GM12874 (cell line): ENCODE data around the gene BMP7.

Experiments
- TF ChIP-seq, protein P1 (sequence below): IDR thresholded peaks from 2 replicates; pipeline ENCODE4 v1.5.1; 2011; ENCODE audit warnings: low read depth, mild to moderate bottlenecking, control low read depth, low read length, moderate library complexity; ENCODE audit not compliant: insufficient read depth

Gene BMP7

DNA sequence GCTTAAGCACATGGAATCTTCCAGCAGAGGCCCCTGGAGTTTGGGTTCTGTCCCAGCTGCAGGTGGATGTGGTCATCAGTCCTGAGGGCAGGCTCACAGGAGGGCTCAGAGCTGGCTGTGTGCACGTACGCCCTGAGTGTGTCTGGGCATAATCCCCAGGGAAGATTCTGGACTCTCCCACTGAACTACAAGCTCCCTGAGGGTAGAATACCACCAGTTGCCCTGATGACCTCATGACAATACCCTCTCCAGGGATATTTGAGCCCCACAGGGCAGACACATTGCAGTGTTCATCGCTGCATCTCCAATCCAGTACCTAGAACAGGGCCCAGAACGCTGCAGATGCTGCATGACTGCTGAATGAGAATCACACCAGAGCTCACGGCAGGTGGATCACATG is 92.5 kb downstream of the BMP7 start:
- TF ChIP-seq, protein P1, sequence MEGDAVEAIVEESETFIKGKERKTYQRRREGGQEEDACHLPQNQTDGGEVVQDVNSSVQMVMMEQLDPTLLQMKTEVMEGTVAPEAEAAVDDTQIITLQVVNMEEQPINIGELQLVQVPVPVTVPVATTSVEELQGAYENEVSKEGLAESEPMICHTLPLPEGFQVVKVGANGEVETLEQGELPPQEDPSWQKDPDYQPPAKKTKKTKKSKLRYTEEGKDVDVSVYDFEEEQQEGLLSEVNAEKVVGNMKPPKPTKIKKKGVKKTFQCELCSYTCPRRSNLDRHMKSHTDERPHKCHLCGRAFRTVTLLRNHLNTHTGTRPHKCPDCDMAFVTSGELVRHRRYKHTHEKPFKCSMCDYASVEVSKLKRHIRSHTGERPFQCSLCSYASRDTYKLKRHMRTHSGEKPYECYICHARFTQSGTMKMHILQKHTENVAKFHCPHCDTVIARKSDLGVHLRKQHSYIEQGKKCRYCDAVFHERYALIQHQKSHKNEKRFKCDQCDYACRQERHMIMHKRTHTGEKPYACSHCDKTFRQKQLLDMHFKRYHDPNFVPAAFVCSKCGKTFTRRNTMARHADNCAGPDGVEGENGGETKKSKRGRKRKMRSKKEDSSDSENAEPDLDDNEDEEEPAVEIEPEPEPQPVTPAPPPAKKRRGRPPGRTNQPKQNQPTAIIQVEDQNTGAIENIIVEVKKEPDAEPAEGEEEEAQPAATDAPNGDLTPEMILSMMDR: no peak

DNA sequence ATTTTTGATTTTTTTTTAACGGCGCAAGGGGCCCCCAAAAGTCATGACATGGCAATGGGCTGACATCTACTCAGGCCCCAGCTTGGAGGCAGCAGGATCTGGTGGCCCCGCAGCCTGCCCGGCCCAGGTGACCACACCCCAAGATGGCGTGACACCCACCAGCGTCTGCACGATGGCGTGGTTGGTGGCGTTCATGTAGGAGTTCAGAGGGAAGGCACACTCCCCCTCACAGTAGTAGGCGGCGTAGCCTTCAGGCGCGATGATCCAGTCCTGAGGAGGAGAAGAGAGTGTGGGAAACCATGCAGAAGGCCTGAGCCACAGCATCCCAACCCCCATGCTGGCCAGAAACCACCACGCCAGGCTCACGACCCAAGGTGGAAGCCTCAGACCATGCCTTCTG is 93.4 kb downstream of the BMP7 start:
- TF ChIP-seq, protein P1: no peak

DNA sequence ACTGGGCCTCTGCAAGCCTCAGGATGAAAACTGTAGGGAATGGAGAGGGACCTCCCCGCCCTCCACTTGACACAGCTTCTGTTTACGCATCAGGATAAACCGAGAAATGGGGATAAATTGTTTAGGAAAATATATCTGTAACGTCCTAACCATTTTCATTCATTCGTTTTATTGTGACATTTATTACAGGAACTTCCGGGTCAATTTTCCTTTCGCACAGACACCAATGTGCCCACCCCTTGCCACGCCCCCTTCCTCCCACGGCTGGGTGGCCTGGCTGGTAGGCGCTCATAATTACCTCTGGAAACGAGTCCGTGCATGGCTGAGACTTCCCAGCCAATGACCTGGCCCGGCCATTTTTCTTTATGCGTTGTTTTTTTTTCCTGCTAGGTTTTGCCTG is 96.1 kb downstream of the BMP7 start:
- TF ChIP-seq, protein P1: no peak

DNA sequence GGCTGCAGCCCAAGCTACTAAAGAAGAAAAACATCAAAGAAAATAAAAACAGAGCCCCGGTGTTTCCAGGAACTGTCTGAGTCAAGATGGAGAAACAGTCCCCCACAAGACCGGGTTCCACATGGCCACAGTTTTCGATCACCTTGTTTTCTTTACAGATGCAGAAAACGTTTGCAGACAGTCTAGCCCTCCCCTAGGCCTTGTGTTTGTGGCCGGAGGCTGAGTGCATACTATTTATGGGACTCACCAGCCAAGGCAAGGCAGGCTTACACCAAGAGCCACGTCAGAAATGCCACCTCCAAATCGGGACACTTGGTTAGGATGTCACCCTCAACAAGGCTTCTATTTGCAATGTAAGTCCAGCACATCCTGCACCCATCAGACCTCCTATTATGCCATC is 97.3 kb downstream of the BMP7 start:
- TF ChIP-seq, protein P1: no peak

DNA sequence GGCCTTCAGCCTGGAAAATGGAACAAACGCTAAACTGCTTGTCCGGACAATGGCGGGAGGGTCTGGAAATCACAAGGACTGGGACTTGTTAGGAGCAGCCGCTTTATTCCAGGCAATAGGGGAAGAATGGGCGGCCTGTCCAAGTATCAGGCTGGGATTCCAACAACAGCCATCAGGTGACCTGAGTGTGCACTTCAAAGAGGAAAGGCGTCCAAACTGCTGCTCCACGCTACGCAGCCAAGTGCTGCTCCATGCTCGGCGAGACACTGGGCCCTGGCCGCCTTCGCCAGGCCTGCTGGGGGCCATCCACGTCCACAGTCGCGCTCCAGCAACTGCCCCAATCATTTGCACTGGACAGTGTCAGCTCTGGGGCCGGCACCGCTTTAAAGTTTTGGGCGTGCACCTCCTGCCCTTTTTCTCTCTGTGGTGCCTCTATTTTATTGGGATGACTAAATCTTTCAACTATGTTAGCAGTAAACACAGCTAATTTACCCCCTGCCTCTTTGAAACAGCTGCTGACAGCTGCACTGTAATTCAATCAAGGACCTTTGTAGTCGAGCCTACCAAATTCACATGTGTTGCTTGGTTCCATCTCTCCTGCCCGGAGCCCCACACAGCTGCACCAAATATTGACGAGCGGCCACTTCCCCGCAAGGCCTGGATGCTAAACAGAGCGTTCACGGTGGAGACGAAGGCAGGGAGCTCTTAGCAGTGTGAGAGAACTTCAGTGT is 98.3 kb downstream of the BMP7 start:
- TF ChIP-seq, protein P1: no peak

DNA sequence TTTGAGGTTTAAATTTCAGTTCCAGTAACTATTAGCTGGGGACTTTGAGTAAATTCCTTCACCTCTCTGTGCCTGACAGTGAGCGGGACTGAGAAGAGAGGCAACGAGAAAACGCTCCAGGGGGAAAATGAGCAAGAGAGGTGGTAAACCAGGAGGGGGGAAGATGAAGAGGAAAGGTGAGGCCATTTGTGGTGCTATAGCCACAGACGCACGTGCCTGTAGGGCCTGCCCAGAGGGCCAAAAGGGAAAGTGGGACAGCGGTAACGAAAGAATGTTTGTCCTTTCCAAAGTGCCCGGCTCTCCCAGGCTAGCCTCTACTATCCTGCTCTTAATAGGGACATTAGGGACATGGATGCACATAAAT is 99.2 kb downstream of the BMP7 start:
- TF ChIP-seq, protein P1: no peak

DNA sequence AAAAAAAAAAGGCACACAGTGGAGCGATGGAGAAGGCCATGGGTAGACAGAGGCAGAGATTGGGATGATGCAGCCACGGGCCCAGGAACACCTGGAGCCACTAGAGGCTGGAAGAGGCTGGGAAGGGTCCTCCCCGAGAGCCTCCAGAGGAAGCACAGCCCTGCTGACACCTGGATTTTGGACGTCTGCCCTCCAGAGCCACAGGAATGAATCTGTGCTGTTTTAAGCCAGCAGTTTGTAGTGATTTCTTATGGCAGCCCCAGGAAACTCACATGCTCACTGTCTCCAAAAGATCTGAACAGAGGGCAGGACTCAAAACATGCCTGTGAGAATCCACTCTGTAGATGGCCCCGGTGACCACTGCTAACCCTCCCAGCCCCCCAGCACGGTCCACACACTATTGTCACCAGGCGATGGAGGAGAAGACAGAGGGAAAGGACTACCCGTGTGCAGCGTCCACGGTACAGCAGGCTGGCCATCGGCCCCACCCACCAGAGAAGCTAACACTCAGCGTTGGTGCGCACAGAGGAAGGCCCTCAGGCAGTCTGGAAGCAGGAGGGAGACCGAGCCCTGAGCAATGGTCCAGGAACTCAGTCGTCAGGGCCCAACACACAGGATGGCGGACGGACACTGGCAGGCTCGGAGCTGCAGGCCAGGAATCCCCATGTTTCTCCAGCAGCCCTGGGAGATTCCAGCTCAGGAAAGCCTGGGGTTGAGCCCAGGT is 99.7 kb downstream of the BMP7 start:
- TF ChIP-seq, protein P1: no peak
